OCI-LY1 (cell line): Measurements from ENCODE around the gene PDE4D.

Experiments
- CTCF ChIP-seq: fragments of 200-600 bp; sonication (generic), shearing (Covaris generic); IDR thresholded peaks from 2 replicates; pipeline ENCODE4 v1.5.1; 2017; ENCODE audit warnings: mild to moderate bottlenecking, antibody characterized with exemption, low read length, moderate library complexity, mixed read lengths
- EZH2 ChIP-seq: fragments of 200-600 bp; sonication (generic), shearing (Covaris generic); IDR thresholded peaks from 2 replicates; pipeline ENCODE4 v1.8.0; 2017; ENCODE audit warnings: borderline replicate concordance, mixed run types, mild to moderate bottlenecking, antibody characterized with exemption, low read length, moderate library complexity, mixed read lengths

GRCh38 chr5:58969795-58970194, 923.7 kb downstream of the PDE4D start:
- TF ChIP-seq CTCF (no peak), EZH2 (no peak)
